GM21529 (cell line): ENCODE measurements around the gene DEDD2.

Experiments
- ATAC-seq: cut with Tn5 transposase; IDR thresholded peaks from one replicate; pipeline ENCODE4 v1.9.1; 2021; ENCODE audit not compliant: unreplicated experiment

The DEDD2 gene

DNA sequence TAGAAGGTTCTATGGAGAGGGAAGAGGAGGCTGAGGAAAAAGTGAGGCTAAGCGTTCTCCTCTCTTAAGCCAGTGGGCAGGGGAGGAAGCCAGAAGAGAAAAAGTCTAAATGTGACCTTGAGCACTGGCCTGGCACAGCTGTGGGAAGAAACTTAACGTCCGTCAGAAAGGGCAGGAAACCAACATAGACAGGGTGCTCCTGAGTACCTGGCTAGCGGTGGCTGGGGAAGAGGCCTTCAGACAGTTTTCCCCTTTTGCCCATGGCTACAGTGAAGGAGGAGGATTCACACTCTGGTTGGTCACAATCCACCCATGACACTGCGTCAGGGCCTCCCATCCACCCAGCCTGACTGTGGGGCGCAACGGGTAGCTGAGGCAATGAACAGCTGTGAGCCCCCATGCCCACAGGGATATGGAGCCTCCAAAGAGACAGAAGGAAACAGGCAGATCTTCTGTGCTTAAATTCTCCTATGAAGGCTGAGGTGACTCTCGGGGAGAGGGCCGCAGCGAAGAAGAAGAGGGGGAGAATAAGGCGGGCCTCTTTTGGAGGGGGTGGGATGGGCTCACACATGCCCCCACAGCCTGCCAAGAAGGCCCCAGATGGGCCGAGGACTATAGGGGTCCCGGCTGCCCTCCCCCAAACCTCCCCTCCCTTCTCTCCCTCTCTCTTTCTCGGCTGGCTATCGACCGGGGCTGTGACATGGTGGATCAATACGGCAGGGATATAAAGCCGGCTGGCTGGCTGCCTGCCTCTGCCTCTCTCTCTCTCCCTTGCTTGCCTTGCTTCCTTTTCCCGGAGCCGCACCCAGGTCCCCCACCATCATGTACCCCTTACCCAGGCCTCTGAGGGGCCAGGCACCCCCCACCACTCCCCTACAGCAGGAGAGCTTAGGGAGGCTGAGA, 65.4 kb downstream of the DEDD2 start:
- ATAC-seq: no peak

DNA sequence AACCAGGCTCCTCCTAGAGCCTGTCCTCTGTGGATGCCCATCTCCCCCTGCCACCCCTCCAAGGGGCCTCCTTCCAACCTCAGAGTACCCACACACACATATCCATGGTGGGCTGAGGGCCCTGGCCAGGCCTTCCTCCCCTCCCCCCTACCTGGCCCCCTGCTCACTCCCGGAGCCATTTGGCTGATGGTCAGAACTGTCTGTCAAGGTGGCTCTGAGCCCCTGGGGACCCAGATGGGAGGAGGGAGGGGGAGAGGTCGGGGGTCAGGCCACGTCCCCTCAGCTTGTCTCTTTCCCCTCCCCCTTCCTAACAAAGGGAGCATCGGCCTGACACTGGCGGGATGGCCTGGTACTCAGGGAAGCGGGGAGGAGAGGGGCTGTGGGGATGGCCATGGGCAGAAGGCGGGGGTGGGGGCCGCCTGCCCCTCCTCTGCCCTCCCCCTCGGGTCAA, 66.5 kb downstream of the DEDD2 start:
- ATAC-seq: no peak

DNA sequence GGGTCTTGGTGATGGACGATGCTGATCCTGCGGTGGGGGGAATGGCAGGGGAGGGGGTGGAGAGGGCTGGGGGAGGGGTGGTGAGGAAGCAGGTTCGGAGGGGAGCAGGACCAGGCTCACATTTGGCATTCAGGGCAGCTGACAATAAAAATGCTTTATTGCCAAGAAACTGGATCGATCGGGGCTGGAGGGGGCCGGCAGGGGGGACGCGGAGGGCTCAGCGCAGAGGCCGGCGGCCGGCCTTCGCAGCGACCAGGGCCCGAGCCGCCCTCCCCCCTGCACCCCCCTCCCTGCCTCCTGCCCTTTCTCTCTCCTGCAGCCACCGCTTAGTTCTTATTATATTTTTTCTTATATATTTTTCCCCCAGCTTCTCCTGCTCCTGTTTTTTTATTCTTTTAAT, 67.1 kb downstream of the DEDD2 start:
- ATAC-seq: no peak

DNA sequence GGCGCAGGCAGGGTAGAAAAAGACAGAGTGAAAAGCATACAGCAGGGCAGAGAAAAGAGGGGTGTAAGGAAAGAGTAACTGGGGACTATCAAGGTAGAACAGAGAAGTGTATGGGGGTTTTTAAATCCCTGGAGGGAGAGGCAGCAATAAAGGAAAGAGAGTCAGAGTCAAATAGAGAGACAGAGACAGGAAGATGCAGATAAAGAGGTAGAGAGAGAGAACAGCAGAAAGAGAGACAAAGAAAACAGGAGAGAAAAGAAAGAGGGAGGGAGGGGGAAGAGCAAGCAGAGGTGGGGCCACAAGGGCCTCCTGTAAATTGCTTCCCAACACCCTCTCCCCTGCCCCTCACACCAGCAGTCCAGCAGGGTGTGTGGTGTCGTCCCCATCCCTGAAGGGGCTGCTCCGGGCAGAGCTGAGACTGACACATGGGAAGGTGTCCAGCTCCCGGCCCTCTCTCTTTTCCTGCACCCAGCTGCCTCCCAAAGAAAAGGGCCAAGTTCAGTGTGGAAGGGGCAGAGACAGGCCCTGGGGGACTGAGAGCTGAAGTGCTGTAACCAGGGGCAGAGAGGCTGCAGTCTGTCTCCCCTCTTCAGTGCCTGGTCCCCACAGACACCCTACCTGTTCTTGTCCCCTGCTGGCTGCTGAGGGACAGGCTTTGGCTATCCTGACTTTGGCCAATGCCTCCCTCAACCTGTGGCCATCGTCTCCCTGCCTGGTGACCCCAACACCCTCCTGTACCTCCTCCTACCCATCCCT, 67.9 kb downstream of the DEDD2 start:
- no peak for ATAC-seq
